Ovary (tissue), 3 donors: ENCODE measurements around the gene CLMN.

Source experiments
- POLR2A ChIP-seq: fragments of 450-650 bp; IDR thresholded peaks from one replicate; pipeline ENCODE4 v1.6.1; 2017; ENCODE audit warnings: antibody characterized with exemption, mild to moderate bottlenecking, moderate library complexity
- TF ChIP-seq, protein P1 (sequence below), 3 donors: fragments of 450-650 bp in 2 of 3; fragments of 200-600 bp in 1 of 3; IDR thresholded peaks; one replicate each; pipeline versions ENCODE4 v1.5.1 to v1.8.0; 2016 to 2022; ENCODE audit warnings: antibody characterized with exemption in 3 of 3, mild to moderate bottlenecking in 1 of 3
- donor health status: DM: no; HTN: no; CAD: no.

DNA sequence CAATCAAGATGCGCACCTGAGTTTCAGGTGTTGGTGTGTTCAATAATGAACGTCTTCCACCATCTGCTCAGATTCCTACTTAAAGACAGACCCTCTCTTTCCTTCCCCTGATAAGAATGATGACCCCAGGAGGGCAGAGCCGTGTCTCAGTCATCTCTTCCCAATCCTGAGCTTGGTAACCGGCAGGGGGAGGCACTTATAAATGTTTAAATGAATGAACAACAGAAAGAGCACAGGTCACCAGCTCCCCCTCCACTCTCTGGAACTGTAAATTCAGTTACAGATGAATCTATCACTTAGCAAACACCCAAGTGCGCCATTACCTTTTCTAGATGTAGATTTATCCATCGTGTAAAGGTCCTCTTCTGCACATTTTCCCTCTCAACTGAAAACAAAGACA is 90.0 kb downstream of the CLMN start:
- no peak for TF ChIP-seq POLR2A
- TF ChIP-seq, protein P1, sequence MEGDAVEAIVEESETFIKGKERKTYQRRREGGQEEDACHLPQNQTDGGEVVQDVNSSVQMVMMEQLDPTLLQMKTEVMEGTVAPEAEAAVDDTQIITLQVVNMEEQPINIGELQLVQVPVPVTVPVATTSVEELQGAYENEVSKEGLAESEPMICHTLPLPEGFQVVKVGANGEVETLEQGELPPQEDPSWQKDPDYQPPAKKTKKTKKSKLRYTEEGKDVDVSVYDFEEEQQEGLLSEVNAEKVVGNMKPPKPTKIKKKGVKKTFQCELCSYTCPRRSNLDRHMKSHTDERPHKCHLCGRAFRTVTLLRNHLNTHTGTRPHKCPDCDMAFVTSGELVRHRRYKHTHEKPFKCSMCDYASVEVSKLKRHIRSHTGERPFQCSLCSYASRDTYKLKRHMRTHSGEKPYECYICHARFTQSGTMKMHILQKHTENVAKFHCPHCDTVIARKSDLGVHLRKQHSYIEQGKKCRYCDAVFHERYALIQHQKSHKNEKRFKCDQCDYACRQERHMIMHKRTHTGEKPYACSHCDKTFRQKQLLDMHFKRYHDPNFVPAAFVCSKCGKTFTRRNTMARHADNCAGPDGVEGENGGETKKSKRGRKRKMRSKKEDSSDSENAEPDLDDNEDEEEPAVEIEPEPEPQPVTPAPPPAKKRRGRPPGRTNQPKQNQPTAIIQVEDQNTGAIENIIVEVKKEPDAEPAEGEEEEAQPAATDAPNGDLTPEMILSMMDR (IDR thresholded peaks at IDR 0.05) = no peak
